ENCODE measurements around the gene NCAM1.
"Not testable (repeated sequence)": the region's sequence is repeated elsewhere in the genome, so short reads cannot be mapped to it uniquely, and the experiment has no call there.

The NCAM1 gene

DNA sequence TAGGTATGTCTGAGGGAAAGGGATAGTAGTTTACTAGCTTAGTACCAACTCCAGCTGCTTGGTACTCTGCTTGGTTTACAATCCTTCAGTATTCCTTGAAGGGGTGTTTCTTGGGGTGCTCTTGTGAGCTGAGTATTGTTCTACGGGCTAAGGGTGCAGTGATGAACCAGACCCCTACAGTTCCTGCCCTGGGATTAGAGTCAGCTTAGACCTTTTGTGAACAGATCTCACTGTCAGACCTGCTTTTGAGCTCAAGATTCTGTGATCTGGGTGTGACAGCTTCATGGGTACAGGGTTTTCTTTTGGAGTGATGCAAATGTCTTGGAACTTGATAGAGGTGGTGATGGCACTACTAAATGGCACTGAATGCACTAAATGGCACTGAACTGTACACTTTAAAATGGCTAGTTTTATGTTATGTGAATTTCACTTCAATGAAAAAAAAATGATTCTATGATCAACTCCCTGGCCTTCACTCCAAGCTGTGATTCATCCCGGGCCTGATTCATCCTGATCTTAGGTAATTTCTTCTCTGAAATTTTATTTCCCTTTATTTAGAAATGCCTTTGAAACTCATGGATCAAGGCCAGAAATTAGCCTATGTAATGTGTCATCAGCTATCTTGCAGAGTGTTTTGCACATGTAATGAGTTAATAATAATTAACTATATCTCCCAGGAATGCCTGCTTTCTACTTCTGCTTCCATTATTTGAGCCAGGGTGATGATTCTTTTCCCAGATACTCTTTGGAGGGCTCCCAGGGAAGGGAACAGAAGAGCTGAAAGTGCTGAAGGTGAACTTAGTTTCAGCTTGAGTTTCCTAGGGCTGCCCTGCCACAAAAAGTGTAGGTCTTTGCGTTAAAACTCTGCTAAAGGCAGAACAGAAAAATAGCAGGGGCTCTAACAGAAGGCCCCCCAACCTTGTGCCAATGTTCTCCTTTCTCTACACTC, 87.9 kb downstream of the NCAM1 start:
- H3K4me3 ChIP-seq (ENCODE audit: insufficient read depth in 1 of 2, low read depth in 1 of 2, low read length in 2 of 2): no peak overlapping the region
- H3K9me3 ChIP-seq (ENCODE audit: control insufficient read depth, low read length): no peaks in the 10 kb centered on the region
- peak; percentile 5 for DNase-seq
- H3K9ac ChIP-seq (ENCODE audit: low read length): no peak overlapping the region
- no peak overlapping the region for H4K91ac ChIP-seq (ENCODE audit: low read length)
- H2BK5ac ChIP-seq (ENCODE audit: low read depth, low read length, poor library complexity, severe bottlenecking): no peak overlapping the region
- no peak overlapping the region for H2BK120ac ChIP-seq (ENCODE audit: low read depth, low read length)
- H4K8ac ChIP-seq (ENCODE audit: low read length): no peak overlapping the region
- H3K23ac ChIP-seq (ENCODE audit: low read length in 2 of 2): no peak overlapping the region
- H2BK12ac ChIP-seq (ENCODE audit: low read length in 2 of 2): no peak overlapping the region
- H2BK15ac ChIP-seq (ENCODE audit: low read depth, poor library complexity, severe bottlenecking): no peak overlapping the region
- H3K14ac ChIP-seq (ENCODE audit: low read length in 2 of 2): no peak overlapping the region
- H2AK5ac ChIP-seq (ENCODE audit: low read length, severe bottlenecking): no peak overlapping the region
- no peaks in the 10 kb centered on the region for H3K79me1 ChIP-seq (replicated peaks; ENCODE audit: low read length, poor library complexity, severe bottlenecking)
- H3K27ac ChIP-seq (ENCODE audit: low read length, poor library complexity, severe bottlenecking): no peak overlapping the region
- H3K27me3 ChIP-seq (ENCODE audit: control insufficient read depth in 1 of 2, insufficient read depth in 1 of 2, low read length in 2 of 2): no peaks in the 10 kb centered on the region
- no peaks in the 10 kb centered on the region for H3K4me1 ChIP-seq (ENCODE audit: control insufficient read depth, insufficient read depth, low read depth, low read length)
- H3K18ac ChIP-seq (ENCODE audit: low read depth in 1 of 2, low read length in 2 of 2): no peak overlapping the region
- H2AFZ ChIP-seq (ENCODE audit: low read depth, low read length): no peak overlapping the region
- WGBS: 93% methylated on average over 3 of the region's 3 CpGs
- H3K4me2 ChIP-seq (ENCODE audit: low read length, poor library complexity, severe bottlenecking): no peak overlapping the region
- no peak overlapping the region for H3K4ac ChIP-seq (ENCODE audit: low read depth in 1 of 2, low read length in 2 of 2)
- no peaks in the 10 kb centered on the region for H3K36me3 ChIP-seq (ENCODE audit: control insufficient read depth in 1 of 2, insufficient read depth in 2 of 2, low read depth in 1 of 2, low read length in 2 of 2)

DNA sequence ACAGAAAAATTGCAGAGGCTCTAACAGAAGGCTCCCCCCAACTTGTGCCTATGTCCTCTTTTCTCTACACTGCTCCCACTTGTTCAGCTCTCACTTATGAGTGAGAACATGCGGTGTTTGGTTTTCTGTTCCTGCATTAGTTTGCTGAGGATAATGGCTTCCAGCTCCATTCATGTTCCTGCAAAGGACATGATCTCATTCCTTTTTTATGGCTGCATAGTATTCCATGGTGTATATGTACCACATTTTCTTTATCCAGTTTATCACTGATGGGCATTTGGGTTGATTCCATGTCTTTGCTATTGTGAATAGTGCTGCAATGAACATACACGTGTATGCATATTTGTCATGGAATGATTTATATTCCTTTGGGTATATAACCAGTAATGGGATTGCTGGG, 91.8 kb downstream of the NCAM1 start:
- H3K4me3 ChIP-seq (ENCODE audit: insufficient read depth in 1 of 2, low read depth in 1 of 2, low read length in 2 of 2); H3K23ac ChIP-seq (ENCODE audit: low read length in 2 of 2); H3K18ac ChIP-seq (ENCODE audit: low read depth in 1 of 2, low read length in 2 of 2); H3K4me1 ChIP-seq (ENCODE audit: control insufficient read depth, insufficient read depth, low read depth, low read length); H2BK120ac ChIP-seq (ENCODE audit: low read depth, low read length); H3K4me2 ChIP-seq (ENCODE audit: low read length, poor library complexity, severe bottlenecking); H4K91ac ChIP-seq (ENCODE audit: low read length); DNase-seq; H2AK5ac ChIP-seq (ENCODE audit: low read length, severe bottlenecking); H3K14ac ChIP-seq (ENCODE audit: low read length in 2 of 2); H3K9me3 ChIP-seq (ENCODE audit: control insufficient read depth, low read length); H2BK15ac ChIP-seq (ENCODE audit: low read depth, poor library complexity, severe bottlenecking); H4K8ac ChIP-seq (ENCODE audit: low read length); H2AFZ ChIP-seq (ENCODE audit: low read depth, low read length); H3K36me3 ChIP-seq (ENCODE audit: control insufficient read depth in 1 of 2, insufficient read depth in 2 of 2, low read depth in 1 of 2, low read length in 2 of 2); H3K27ac ChIP-seq (ENCODE audit: low read length, poor library complexity, severe bottlenecking); H2BK5ac ChIP-seq (ENCODE audit: low read depth, low read length, poor library complexity, severe bottlenecking); H3K27me3 ChIP-seq (ENCODE audit: control insufficient read depth in 1 of 2, insufficient read depth in 1 of 2, low read length in 2 of 2); H2BK12ac ChIP-seq (ENCODE audit: low read length in 2 of 2); H3K4ac ChIP-seq (ENCODE audit: low read depth in 1 of 2, low read length in 2 of 2); H3K9ac ChIP-seq (ENCODE audit: low read length); H3K79me1 ChIP-seq (replicated peaks; ENCODE audit: low read length, poor library complexity, severe bottlenecking): not testable (repeated sequence)
- WGBS: 82% methylated on average over 1 of the region's 2 CpGs

DNA sequence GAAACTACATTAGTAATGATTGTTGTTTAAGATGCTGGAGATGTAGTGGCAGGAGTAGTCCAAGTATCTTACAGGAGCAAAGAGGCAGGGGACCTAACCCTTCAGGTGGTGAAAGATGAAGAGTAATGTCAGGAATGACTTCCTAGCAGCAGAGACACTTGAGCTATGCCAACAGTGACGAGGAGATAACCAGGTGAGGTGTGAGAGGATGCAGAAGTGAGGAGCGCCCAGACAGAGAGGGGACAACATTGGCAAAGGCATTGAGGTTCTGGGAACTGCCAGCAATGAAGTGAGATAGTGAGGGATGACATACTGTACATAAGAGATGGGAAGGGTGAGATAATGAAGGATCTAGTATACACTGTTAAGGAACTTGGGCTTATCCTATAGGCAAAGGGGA, 95.8 kb downstream of the NCAM1 start:
- H3K4ac ChIP-seq (ENCODE audit: low read depth in 1 of 2, low read length in 2 of 2): no peak overlapping the region
- peaks cover 0 to 2% of the 10 kb centered on the region in 2 experiments for H3K27me3 ChIP-seq (ENCODE audit: control insufficient read depth in 1 of 2, insufficient read depth in 1 of 2, low read length in 2 of 2)
- H2BK15ac ChIP-seq (ENCODE audit: low read depth, poor library complexity, severe bottlenecking): no peak overlapping the region
- H2AFZ ChIP-seq (ENCODE audit: low read depth, low read length): no peak overlapping the region
- H4K91ac ChIP-seq (ENCODE audit: low read length): no peak overlapping the region
- no peaks in the 10 kb centered on the region for H3K79me1 ChIP-seq (replicated peaks; ENCODE audit: low read length, poor library complexity, severe bottlenecking)
- H3K9ac ChIP-seq (ENCODE audit: low read length): no peak overlapping the region
- H2BK12ac ChIP-seq (ENCODE audit: low read length in 2 of 2): no peak overlapping the region
- H3K4me3 ChIP-seq (ENCODE audit: insufficient read depth in 1 of 2, low read depth in 1 of 2, low read length in 2 of 2): no peak overlapping the region
- DNase-seq: no peak
- H3K14ac ChIP-seq (ENCODE audit: low read length in 2 of 2): no peak overlapping the region
- no peaks in the 10 kb centered on the region for H3K36me3 ChIP-seq (ENCODE audit: control insufficient read depth in 1 of 2, insufficient read depth in 2 of 2, low read depth in 1 of 2, low read length in 2 of 2)
- H2AK5ac ChIP-seq (ENCODE audit: low read length, severe bottlenecking): no peak overlapping the region
- no peak overlapping the region for H3K4me2 ChIP-seq (ENCODE audit: low read length, poor library complexity, severe bottlenecking)
- no peak overlapping the region for H3K27ac ChIP-seq (ENCODE audit: low read length, poor library complexity, severe bottlenecking)
- H3K4me1 ChIP-seq (ENCODE audit: control insufficient read depth, insufficient read depth, low read depth, low read length): no peaks in the 10 kb centered on the region
- H3K18ac ChIP-seq (ENCODE audit: low read depth in 1 of 2, low read length in 2 of 2): no peak overlapping the region
- H2BK5ac ChIP-seq (ENCODE audit: low read depth, low read length, poor library complexity, severe bottlenecking): no peak overlapping the region
- 91% methylated on average over 2 of the region's 2 CpGs for WGBS
- no peaks in the 10 kb centered on the region for H3K9me3 ChIP-seq (ENCODE audit: control insufficient read depth, low read length)
- no peak overlapping the region for H3K23ac ChIP-seq (ENCODE audit: low read length in 2 of 2)
- H4K8ac ChIP-seq (ENCODE audit: low read length): no peak overlapping the region
- no peak overlapping the region for H2BK120ac ChIP-seq (ENCODE audit: low read depth, low read length)

DNA sequence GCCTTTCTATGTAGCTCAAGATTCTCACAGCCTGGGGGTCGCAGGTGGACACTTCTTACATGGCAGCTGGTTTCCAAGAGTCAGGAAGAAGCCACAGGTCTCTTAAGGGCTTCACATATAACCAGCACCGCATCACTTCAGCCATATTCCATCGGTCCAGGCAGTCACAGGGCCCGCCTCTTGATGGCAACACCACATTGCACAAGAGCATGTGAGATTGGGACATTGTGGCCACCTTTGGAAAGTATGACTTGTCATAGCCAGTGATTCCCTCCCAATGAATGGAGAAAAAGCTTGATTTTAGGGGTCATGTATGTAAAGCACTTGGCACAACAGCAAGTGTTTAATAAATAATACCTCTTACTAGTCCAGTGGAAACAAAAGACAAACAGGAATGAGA, 98.3 kb downstream of the NCAM1 start:
- no peak overlapping the region for H2BK15ac ChIP-seq (ENCODE audit: low read depth, poor library complexity, severe bottlenecking)
- H3K27ac ChIP-seq (ENCODE audit: low read length, poor library complexity, severe bottlenecking): no peak overlapping the region
- H3K23ac ChIP-seq (ENCODE audit: low read length in 2 of 2): no peak overlapping the region
- no peaks in the 10 kb centered on the region for H3K79me1 ChIP-seq (replicated peaks; ENCODE audit: low read length, poor library complexity, severe bottlenecking)
- H2AK5ac ChIP-seq (ENCODE audit: low read length, severe bottlenecking): no peak overlapping the region
- no peak overlapping the region for H2BK12ac ChIP-seq (ENCODE audit: low read length in 2 of 2)
- H4K8ac ChIP-seq (ENCODE audit: low read length): no peak overlapping the region
- no peak overlapping the region for H2BK120ac ChIP-seq (ENCODE audit: low read depth, low read length)
- H3K4me3 ChIP-seq (ENCODE audit: insufficient read depth in 1 of 2, low read depth in 1 of 2, low read length in 2 of 2): no peak overlapping the region
- H3K4me2 ChIP-seq (ENCODE audit: low read length, poor library complexity, severe bottlenecking): no peak overlapping the region
- no peak for DNase-seq
- H4K91ac ChIP-seq (ENCODE audit: low read length): no peak overlapping the region
- no peak overlapping the region for H3K9ac ChIP-seq (ENCODE audit: low read length)
- H3K4me1 ChIP-seq (ENCODE audit: control insufficient read depth, insufficient read depth, low read depth, low read length): no peaks in the 10 kb centered on the region
- WGBS: 89% methylated on average over 3 of the region's 4 CpGs
- no peaks in the 10 kb centered on the region for H3K36me3 ChIP-seq (ENCODE audit: control insufficient read depth in 1 of 2, insufficient read depth in 2 of 2, low read depth in 1 of 2, low read length in 2 of 2)
- no peak overlapping the region for H3K4ac ChIP-seq (ENCODE audit: low read depth in 1 of 2, low read length in 2 of 2)
- no peak overlapping the region for H2AFZ ChIP-seq (ENCODE audit: low read depth, low read length)
- H3K18ac ChIP-seq (ENCODE audit: low read depth in 1 of 2, low read length in 2 of 2): no peak overlapping the region
- H2BK5ac ChIP-seq (ENCODE audit: low read depth, low read length, poor library complexity, severe bottlenecking): no peak overlapping the region
- H3K27me3 ChIP-seq (ENCODE audit: control insufficient read depth in 1 of 2, insufficient read depth in 1 of 2, low read length in 2 of 2): no peaks in the 10 kb centered on the region
- no peak overlapping the region for H3K14ac ChIP-seq (ENCODE audit: low read length in 2 of 2)
- H3K9me3 ChIP-seq (ENCODE audit: control insufficient read depth, low read length): no peaks in the 10 kb centered on the region

Measured in mesenchymal stem cell (in vitro differentiated cells and primary cell).